Measurements from ENCODE around the gene PCDH9.

Gene PCDH9

GRCh38 chr13:66640231-66640630 lies 589.9 kb downstream of the PCDH9 start:
- in situ Hi-C loops (cut with MboI; ENCODE audit: low sequenced_read_pairs, unreplicated experiment) = no loop called here
- TF ChIP-seq CTCF (IDR thresholded peaks at IDR 0.05; ENCODE audit: borderline replicate concordance, control extremely low read depth, extremely low read depth, insufficient read depth, missing control alignments) = no peak
- DNase-seq (ENCODE audit: low spot score) = no peak

- no peak for DNase-seq (ENCODE audit: low spot score)
- TF ChIP-seq CTCF (IDR thresholded peaks at IDR 0.05; ENCODE audit: borderline replicate concordance, control extremely low read depth, extremely low read depth, insufficient read depth, missing control alignments) = no peak
- in situ Hi-C loops (cut with MboI; ENCODE audit: low sequenced_read_pairs, unreplicated experiment) = no loop called here
Observed at GRCh38 chr13:66639044-66639443, 591.1 kb downstream of the PCDH9 start.

GRCh38 chr13:66635526-66635925 lies 594.6 kb downstream of the PCDH9 start:
- in situ Hi-C loops (cut with MboI; ENCODE audit: low sequenced_read_pairs, unreplicated experiment) = no loop called here
- DNase-seq (ENCODE audit: low spot score) = no peak
- TF ChIP-seq CTCF (IDR thresholded peaks at IDR 0.05; ENCODE audit: borderline replicate concordance, control extremely low read depth, extremely low read depth, insufficient read depth, missing control alignments) = no peak

GRCh38 chr13:66634384-66634783 lies 595.8 kb downstream of the PCDH9 start:
- in situ Hi-C loops (cut with MboI; ENCODE audit: low sequenced_read_pairs, unreplicated experiment) = no loop called here
- no peak for TF ChIP-seq CTCF (IDR thresholded peaks at IDR 0.05; ENCODE audit: borderline replicate concordance, control extremely low read depth, extremely low read depth, insufficient read depth, missing control alignments)
- no peak for DNase-seq (ENCODE audit: low spot score)

- in situ Hi-C loops (cut with MboI; ENCODE audit: low sequenced_read_pairs, unreplicated experiment) = no loop called here
- no peak for TF ChIP-seq CTCF (IDR thresholded peaks at IDR 0.05; ENCODE audit: borderline replicate concordance, control extremely low read depth, extremely low read depth, insufficient read depth, missing control alignments)
- no peak for DNase-seq (ENCODE audit: low spot score)
Observed at GRCh38 chr13:66627512-66627911, 602.6 kb downstream of the PCDH9 start.

GRCh38 chr13:66624302-66624701 lies 605.8 kb downstream of the PCDH9 start:
- DNase-seq (ENCODE audit: low spot score) = no peak
- in situ Hi-C loops (cut with MboI; ENCODE audit: low sequenced_read_pairs, unreplicated experiment) = no loop called here
- no peak for TF ChIP-seq CTCF (IDR thresholded peaks at IDR 0.05; ENCODE audit: borderline replicate concordance, control extremely low read depth, extremely low read depth, insufficient read depth, missing control alignments)

Measured in GM13976 (cell line).